GM18867 (cell line): ENCODE measurements around the gene NDUFS8.

Source experiments
- ATAC-seq: cut with Tn5 transposase; IDR thresholded peaks from one replicate; pipeline ENCODE4 v1.9.1; 2021; ENCODE audit warnings: mild to moderate bottlenecking, moderate library complexity; ENCODE audit not compliant: unreplicated experiment

The NDUFS8 gene

DNA sequence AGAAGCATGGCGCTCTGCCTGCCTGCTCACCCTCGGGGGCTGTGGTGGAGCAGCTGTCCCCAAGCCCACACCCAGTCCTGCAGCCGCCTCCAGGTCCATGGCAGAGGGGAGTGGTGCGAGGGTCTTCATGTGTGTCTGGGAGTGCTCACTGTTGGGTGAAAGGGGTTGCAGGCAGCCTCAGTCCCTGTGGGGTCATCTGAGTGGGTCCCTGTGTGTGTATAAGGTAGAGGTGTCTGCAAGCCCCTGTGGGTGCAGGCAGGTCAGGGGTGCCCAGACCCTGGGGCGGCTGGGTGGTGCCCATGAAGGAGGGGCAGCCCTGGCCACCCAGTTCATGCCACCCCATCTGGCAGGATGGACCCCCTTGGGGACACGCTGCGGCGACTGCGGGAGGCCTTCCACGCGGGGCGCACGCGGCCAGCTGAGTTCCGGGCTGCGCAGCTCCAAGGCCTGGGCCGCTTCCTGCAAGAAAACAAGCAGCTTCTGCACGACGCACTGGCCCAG is 15.5 kb upstream of the NDUFS8 start:
- no peak for ATAC-seq

DNA sequence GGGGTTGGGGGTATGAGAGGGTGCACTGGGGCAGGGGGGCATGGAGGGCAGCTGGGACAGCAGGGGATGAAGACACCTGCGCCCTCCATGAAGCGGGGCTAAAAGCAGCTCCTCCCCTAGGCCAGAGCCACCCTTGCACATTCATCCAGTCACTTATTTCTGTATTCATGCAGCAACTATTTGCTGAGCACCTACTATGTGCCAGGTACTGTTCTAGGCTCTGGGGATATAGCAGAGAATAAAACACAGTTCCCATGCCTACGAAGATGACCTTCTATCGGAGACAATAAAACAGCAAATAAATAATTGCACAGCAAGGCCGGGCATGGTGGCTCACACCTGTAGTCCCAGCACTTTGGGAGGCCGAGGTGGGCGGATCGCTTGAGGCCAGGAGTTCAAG is 15.0 kb upstream of the NDUFS8 start:
- no peak for ATAC-seq

DNA sequence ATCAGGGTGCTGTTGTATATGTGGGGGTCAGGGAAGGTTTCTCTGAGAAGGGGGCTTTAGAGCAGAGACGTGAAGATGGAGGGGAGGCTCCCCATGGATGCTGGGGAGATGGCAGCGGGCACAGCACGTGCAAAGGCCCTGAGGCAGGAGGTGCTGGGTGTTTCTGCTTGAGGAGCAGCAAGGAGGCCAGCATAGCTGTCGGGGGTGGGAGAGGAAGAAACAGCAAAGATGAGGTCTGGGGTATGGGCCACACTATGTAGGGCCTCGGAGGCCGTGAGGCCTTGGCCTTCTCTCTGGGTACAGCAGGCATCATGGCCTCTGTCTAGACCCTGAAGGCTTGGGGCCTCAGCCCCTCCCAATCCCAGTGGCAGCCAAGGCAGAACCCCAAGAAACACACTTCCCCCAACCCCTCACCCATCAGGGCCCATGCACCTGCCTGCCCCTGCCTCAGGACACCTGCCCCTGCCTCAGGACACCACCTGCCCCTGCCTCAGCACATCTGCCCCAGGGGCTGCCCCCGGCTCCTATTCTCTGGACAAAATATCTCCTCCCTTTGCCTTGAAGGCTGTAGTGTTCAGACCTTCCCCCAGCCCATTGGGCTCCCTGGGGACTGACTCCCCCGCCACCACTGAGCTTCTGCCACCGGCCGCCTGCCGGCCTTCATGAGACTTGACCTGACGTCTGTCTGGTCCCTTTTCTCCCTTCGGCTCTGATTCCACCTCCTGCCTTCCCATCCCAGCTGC is 14.1 kb upstream of the NDUFS8 start:
- no peak for ATAC-seq

DNA sequence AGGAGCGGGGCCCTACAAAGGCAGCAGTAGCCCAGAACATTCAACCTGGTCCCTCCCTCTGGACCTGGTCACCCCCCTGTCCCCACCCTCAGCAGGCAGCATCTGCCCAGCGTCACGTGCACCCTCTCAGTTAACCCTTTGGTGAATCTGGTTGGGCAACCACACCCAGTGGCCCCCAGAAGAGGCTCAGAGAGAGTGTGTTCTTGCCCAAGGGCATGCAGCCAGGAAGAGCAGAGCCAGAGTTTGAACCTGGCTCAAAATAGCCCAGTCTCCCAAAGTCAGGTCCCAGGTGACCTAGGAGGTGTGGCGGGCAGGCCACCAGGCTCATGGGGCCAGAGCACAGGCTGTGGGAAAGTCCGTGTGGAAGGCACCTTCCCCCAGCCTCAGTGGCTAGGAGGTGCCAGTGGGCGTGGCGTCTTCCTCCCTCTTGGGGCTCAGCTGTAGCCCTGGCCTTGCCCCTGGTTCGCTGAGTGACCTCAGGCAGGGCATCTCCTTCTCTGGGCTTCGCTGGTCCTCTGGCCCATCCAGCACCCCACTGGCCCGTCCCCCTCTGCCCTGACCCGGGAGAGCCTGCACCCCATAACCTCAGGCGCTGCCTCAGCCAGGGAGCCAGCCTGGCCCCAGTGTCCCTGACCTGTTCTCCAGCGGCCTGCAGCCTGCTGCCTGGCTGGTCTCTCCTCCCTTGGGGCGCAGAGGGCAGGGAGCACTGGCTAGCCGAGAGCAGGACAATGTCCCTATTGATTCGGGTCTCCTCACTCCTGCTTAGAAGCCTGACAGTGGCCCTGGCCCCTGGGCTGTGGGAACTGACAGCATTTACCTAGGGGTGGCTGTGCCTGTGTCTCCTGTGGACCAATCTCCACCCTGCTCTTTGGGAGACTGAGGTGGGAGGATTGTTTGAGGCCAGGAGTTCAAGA is 13.3 kb upstream of the NDUFS8 start:
- ATAC-seq: no peak

DNA sequence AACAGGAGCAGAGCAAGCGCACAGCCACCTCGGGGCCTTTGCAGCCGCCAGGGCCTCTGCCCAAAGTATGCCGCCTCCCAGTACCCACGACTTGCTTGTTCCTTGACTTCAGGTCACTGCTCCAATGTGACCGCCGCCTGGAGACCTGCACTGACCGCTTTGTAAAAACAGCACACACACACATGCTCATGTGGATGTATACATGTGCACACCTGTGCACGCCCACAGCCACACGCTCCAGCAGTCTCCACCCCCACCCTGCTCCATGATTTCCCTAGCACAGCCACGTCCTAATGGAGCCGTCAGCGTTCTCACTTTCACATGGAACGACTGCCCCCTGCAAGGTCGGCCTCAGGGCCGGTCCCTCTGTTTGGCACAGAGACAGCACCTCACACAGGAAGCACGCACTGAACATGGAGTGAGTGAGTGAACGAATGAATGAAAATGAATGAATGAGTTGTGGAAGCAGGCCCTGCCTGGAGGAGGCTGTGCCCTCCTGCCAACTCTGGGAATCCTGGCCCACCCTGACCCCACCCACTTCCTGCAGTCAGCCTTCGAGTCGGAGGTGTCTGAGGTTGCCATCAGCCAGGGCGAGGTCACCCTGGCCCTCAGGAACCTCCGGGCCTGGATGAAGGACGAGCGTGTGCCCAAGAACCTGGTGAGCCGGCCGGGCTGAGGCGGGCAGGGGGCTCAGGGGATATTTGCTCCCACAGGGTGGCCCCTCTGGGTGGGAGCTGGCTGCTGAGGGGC is 12.3 kb upstream of the NDUFS8 start:
- no peak for ATAC-seq

DNA sequence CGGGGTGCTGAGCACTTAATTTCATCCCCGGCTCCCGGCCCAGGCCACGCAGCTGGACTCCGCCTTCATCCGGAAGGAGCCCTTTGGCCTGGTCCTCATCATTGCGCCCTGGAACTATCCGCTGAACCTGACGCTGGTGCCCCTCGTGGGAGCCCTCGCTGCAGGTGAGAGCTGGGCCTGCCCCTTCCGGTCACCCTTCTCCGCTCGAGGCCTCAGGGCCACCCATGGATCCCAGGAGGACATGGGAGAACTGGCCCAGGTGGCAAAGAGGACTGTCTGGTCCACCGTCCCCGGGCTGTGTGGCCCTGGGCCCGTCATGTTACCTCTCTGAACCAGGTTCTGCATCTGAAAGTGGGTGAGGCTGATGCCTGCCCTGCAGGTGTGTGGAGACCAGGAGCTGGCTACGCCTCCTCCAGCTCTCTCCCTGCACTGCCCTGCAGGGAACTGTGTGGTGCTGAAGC is 11.7 kb upstream of the NDUFS8 start:
- ATAC-seq: no peak

DNA sequence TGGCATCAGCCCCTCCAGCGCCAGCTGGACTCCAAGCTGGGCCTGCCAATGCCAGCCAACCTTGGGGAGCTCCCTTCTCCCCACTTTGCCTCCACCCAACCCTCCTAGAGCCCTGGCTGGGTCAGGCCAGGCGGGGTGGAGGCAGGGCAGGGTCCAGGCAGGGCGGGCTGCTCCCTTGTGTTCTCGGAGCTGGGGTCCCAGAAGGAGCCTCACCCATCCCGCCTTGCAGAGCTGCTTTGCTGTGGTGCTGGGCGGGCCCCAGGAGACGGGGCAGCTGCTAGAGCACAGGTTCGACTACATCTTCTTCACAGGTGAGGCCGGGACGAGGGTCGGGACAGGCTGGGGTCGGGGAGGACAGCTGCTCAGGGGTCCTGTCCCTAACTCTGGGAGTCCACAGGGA is 11.0 kb upstream of the NDUFS8 start:
- ATAC-seq: no peak

DNA sequence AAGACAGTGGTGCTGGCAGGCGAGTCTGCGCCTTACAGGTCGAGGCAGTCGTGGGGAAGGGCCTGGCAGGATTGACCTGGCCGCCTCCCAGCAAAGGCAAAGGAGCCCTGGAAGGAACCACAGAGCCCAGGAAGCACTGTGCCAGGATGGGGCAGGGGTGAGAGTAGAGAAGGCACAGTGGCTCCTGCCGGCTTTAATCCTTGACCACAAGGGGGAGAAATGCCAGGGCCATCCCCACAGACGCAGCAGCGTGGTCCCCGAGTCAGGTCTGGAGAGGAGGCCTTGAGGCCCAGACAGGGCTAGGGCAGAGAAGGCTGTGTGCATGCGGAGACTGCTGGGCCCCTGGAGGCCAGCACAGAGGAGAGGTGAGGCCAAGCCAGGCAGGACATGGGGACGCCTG is 9.9 kb upstream of the NDUFS8 start:
- no peak for ATAC-seq

DNA sequence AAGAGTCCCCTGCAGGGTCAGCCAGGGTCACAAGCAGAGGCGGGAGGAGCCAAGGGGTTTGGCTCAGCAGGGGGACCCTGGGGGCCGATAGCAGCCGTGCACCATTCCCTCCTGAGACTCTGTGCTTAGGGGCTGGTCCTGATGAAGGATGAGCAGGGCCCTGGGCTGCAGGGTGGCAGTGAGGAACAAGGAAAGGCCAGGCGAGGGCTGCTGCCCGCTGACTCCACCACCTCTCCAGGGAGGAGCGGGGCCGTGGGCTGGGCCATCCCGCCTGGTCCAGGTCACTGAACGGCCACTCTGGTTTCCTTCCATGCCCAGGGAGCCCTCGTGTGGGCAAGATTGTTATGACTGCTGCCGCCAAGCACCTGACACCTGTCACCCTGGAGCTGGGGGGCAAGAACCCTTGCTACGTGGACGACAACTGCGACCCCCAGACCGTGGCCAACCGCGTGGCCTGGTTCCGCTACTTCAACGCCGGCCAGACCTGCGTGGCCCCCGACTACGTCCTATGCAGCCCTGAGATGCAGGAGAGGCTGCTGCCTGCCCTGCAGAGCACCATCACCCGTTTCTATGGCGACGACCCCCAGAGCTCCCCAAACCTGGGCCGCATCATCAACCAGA is 9.2 kb upstream of the NDUFS8 start:
- ATAC-seq: no peak

DNA sequence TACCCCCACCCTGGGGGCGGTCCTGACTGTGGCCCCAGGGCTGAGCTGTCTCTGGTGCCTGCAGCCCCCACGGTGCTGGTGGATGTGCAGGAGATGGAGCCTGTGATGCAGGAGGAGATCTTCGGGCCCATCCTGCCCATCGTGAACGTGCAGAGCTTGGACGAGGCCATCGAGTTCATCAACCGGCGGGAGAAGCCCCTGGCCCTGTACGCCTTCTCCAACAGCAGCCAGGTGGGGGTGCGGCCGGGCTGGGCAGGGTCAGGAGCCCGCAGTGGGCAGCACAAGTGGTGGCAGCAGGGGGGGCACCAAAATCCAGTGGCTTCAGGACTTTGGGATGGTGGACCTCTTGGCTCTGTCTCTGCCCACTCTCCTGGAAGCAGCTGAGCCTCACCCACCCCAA is 8.0 kb upstream of the NDUFS8 start:
- no peak for ATAC-seq

DNA sequence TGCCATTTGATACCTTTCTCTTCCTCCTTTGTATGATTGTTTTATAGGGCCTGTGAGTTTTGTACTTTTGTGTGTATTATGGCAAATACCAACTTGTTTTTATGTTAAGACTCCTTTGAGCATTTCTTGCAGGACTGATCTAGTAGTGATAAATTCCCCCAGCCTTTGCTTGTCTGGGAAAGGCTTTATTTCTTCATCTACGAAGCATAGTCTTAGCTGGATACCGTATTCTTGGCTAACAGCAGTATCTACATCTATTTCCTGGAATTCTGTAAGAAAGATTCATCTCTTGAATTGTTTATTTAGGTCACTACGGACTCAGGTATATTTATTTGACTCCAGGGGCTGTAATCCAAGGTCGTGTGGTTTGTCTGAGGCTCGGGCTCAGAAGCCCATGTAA is 6.0 kb upstream of the NDUFS8 start:
- no peak for ATAC-seq

DNA sequence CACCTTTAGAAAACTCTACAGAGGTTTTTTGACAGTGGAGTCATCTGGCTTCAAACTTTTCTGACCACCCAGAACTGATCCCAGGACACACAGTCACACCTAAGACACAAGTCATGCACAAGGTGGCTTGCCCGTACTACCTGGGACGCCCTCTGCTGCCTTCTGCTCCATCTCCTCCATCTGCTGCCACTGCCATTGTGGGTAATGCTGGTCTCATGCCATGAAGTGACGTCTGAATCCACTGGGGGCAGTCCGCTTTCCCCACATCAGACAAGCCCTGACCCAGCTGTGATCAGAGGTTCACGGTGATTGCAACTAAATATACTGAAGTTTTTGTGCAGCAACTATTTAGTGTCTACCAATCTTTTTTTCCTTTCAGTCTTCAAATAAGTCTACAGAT is 5.4 kb upstream of the NDUFS8 start:
- ATAC-seq: no peak

DNA sequence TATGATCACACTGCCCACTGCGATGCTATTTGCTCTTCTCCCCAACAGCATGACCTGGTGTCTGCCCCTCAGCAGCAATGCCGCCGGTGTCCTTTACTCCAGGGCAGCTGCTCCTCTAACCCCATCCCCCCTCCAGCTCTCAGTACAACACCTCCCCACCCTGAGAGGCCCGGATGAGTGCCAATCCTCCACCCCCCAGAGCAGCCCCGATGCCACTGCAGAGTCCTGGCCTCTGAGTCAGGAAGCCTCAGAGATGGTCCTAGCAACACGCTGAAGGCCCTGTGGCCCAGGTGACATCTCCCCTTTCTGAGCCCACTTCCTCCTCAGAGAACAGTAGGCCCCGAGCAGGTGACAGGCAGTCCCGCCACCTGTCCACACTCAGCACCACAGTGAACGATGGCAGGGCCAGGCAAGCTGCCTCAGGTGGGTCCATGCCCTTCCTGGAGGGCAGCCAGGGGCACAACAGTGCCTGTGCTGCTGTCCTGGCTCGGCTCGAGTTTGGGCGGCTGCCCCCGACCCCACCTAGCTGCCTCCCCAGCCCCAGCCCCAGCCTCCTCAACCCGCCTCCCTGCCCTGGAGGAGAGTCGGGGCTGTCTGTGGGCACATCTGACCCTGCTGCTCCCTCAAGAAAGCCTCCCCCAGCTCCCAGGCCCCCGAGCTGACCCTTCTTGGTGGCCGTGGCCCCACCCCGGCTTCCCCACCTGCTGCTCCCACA is 3.9 kb upstream of the NDUFS8 start:
- no peak for ATAC-seq

DNA sequence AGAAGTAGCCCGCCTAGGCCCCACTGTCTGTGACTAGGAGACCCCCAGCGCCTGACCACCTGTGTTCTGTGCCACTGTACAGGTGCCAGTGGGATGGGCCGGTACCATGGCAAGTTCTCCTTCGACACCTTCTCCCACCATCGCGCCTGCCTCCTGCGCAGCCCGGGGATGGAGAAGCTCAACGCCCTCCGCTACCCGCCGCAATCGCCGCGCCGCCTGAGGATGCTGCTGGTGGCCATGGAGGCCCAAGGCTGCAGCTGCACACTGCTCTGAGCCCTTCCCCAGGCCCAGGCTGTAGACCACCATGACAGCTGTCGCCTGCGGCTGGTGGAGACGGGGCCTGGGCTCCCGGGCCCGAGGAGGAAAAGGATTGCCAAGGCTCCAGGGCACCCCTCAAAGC is 2.8 kb upstream of the NDUFS8 start:
- no peak for ATAC-seq

DNA sequence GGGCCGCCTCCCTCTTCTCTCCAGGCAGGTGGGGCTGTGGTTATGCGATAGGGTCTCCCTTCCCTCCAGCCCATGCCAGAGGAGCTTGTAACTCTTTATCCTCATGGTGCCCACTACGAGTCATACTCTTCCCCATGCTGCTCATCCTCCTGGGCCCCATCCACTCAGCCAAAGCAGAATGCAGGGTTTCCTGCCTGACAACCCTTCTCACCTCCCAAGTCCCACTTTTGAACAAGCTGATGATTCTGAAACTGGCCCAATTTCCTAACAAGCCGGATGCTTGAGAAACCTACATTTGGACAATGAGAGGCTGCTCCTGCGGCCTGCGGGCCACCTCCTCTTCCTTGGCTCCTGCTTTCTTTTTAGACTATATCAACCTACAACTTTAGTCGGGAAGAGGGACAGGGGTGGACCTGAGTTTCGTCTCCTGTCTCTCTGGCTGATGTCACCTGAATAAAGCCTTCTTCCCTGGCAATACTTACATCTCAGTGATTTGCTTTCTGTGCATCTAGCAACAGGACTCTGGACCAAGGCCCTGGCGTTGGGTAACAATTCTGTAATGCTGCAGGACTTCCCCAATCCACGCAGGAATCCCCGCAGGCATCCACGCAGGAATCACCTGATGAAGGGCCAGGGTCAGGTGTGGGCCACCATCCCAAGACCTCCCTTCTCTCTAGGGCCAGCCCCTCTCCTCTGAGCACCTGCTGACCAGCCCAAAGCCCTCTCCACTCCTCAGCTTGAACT is 1.5 kb upstream of the NDUFS8 start:
- no peak for ATAC-seq

DNA sequence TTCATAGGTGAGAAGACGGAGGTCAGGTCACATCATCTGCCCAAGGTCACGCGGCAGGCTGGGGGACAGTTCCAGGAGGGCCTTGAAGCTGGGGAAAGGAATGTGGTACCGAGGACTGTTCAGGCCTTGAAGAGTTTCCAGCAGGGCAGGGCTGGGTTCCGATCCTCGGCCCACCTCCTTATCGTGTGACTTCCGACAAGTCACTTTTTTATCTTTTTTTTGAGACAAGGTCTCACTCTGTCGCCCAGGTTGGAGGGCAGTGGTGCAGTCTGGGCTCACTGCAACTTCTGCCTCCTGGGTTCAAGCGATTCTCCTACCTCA is 623 bp downstream of the NDUFS8 start:
- ATAC-seq: no peak

DNA sequence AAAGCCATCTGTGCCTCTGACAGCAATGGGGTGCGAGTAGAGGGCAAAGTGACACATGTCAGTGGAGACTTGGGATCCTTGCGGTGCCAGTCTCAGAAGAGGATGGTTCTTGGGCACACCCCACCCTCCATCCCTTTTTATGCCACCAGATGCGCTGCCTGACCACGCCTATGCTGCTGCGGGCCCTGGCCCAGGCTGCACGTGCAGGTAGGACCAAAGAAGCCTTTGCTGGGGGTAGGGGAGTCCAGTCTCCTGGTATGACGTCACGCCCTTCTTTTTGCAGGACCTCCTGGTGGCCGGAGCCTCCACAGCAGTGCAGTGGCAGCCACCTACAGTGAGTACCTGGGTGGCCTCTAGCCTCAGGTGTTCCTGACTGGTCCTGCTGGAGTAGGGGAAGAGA is 1.5 kb downstream of the NDUFS8 start:
- ATAC-seq: no peak

DNA sequence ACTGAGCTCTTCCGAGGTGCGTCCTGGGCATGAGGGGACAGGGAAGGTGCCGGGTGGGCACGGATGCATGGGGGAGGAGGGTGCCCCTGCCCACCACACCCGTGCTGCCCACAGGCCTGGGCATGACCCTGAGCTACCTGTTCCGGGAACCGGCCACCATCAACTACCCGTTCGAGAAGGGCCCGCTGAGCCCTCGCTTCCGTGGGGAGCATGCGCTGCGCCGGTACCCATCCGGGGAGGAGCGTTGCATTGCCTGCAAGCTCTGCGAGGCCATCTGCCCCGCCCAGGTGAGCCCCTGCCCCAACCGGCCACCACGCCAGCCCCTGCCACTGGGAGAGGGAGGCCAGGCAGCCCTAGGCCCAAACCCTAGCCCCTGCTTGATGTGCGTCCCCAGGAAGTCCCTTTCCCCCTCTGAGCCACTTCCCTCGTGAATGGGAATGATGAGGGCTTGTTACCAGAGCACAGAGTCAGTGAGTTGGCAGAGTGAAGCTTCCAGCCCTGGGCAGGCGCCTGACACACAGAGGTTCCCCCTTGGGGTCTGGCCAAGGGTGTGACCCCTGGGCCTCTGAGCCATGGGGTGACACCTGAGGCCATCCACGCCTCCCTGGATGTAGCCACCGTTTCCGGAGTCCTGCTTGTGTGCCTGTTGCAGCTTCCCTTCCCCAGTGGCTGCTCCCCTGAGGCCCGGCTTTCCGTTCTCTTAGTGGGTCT is 2.7 kb downstream of the NDUFS8 start:
- no peak for ATAC-seq

DNA sequence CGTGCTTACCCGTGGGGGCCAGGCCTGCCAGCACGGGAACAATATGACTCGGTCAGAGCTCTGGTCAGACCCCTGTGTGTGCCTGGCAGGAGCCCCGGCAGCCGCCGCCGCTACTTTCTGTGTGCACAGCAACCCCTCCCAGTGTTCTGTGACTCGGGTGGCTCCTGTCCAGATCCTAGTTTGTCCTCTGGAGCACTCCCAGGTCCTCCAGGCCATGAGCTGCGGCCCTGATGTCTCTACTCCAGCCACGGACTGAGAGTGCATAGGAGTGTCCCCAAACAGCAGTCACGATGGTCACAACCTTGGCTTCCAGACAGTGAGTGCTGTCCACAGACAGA is 3.2 kb downstream of the NDUFS8 start:
- no peak for ATAC-seq
